WTC11 (cell line): ENCODE data around the gene EVX1. TPM values are rescaled to one million over a fixed set of nuclear protein-coding genes. Genes with fewer than 3 reads are reported as not detected.

Experiments
- ATAC-seq: fragments of 200-7000 bp; cut with Tn5 transposase; 2 replicates; pipeline ENCODE4 v1.10.0; 2021; ENCODE audit warnings: mild to moderate bottlenecking, moderate library complexity
- CTCF ChIA-PET: fragments of 300-600 bp; sonication (Branson Sonifier 250); formaldehyde crosslinking; loops from one replicate; lab custom pipeline; 2021; ENCODE audit warnings: antibody characterized with exemption; lab: Charles Lee
- POLR2A ChIA-PET: fragments of 350-600 bp; sonication (Branson Sonifier 250); formaldehyde crosslinking; loops from one replicate; lab custom pipeline; 2021; ENCODE audit warnings: antibody characterized with exemption; lab: Charles Lee
- DNase-seq: peaks from one replicate; pipeline ENCODE4 v3.0.0; 2021; ENCODE audit warnings: low spot score
- H3K27ac Mint-ChIP-seq: 2 replicates; pipeline ENCODE4 v1.8.0; 2021; ENCODE audit warnings: mixed read lengths
- H3K27me3 Mint-ChIP-seq: 2 replicates; pipeline ENCODE4 v1.8.0; 2021; ENCODE audit warnings: low read depth, mild to moderate bottlenecking, moderate library complexity, mixed read lengths
- H3K36me3 Mint-ChIP-seq: 2 replicates; pipeline ENCODE4 v1.8.0; 2021; ENCODE audit warnings: mixed read lengths
- H3K4me1 Mint-ChIP-seq: 2 replicates; pipeline ENCODE4 v1.8.0; 2022; ENCODE audit warnings: mixed read lengths
- H3K4me3 Mint-ChIP-seq: 2 replicates; pipeline ENCODE4 v1.8.0; 2021; ENCODE audit warnings: mild to moderate bottlenecking, moderate library complexity, mixed read lengths
- H3K9me3 Mint-ChIP-seq: 2 replicates; pipeline ENCODE4 v1.8.0; 2021; ENCODE audit warnings: mixed read lengths
- ATF1 ChIP-seq: sonication (generic); formaldehyde crosslinking; IDR thresholded peaks from 2 replicates; pipeline ENCODE4 v1.8.1; 2023; ENCODE audit warnings: mild to moderate bottlenecking, moderate library complexity, missing genetic modification reagents
- CBFB ChIP-seq: sonication (generic); formaldehyde crosslinking; IDR thresholded peaks from 2 replicates; pipeline ENCODE4 v1.8.1; 2022; ENCODE audit warnings: mild to moderate bottlenecking, low read depth, missing genetic modification reagents
- ETV6 ChIP-seq: sonication (generic); formaldehyde crosslinking; IDR thresholded peaks from 2 replicates; pipeline ENCODE4 v1.8.1; 2022; ENCODE audit warnings: mild to moderate bottlenecking, missing genetic modification reagents
- GTF2I ChIP-seq: fragments of 250-450 bp; sonication (Bioruptor Pico); conservative IDR thresholded peaks from 2 replicates; pipeline ENCODE4 v1.4.0; 2021; ENCODE audit warnings: mild to moderate bottlenecking
- HMGA2 ChIP-seq: fragments of 250-450 bp; sonication (Bioruptor Pico); IDR thresholded peaks from 2 replicates; pipeline ENCODE4 v1.4.0; 2021; ENCODE audit warnings: mild to moderate bottlenecking, moderate library complexity
- HMGXB4 ChIP-seq: sonication (generic); formaldehyde crosslinking; IDR thresholded peaks from 2 replicates; pipeline ENCODE4 v1.8.1; 2023; ENCODE audit warnings: mild to moderate bottlenecking, moderate library complexity, missing genetic modification reagents
- JUN ChIP-seq: sonication (generic); formaldehyde crosslinking; IDR thresholded peaks from 2 replicates; pipeline ENCODE4 v1.8.0; 2023; ENCODE audit warnings: mild to moderate bottlenecking, missing genetic modification reagents
- NFYB ChIP-seq: sonication (generic); formaldehyde crosslinking; conservative IDR thresholded peaks from 2 replicates; pipeline ENCODE4 v1.8.0; 2022; ENCODE audit warnings: low read depth, missing genetic modification reagents
- PREB ChIP-seq: sonication (generic); formaldehyde crosslinking; IDR thresholded peaks from 2 replicates; pipeline ENCODE4 v1.8.1; 2022; ENCODE audit warnings: mild to moderate bottlenecking, missing genetic modification reagents, moderate library complexity, borderline replicate concordance
- SP1 ChIP-seq: sonication (generic); formaldehyde crosslinking; conservative IDR thresholded peaks from 2 replicates; pipeline ENCODE4 v1.8.1; 2022; ENCODE audit warnings: missing genetic modification reagents
- ZNF416 ChIP-seq: fragments of 250-450 bp; sonication (Bioruptor Pico); IDR thresholded peaks from 2 replicates; pipeline ENCODE4 v1.9.0; 2021; ENCODE audit warnings: mild to moderate bottlenecking, inconsistent platforms
- ZNF532 ChIP-seq: fragments of 250-450 bp; sonication (Bioruptor Pico); IDR thresholded peaks from 2 replicates; pipeline ENCODE4 v1.9.0; 2021; ENCODE audit warnings: mild to moderate bottlenecking, borderline replicate concordance
- total RNA-seq: library from RNA; stranded (reverse); gene quantifications from 3 replicates; pipeline ENCODE4 v1.2.3, GENCODE V29; 2021
- TF ChIP-seq, protein P1 (sequence below): fragments of 200-600 bp; IDR thresholded peaks from 2 replicates; pipeline ENCODE4 v1.8.0; 2022; ENCODE audit warnings: antibody characterized with exemption
- TF ChIP-seq, protein P2 (sequence below): sonication (generic); formaldehyde crosslinking; IDR thresholded peaks from 2 replicates; pipeline ENCODE4 v1.8.1; 2022; ENCODE audit warnings: low read depth, missing genetic modification reagents, borderline replicate concordance
- TF ChIP-seq, protein P3 (sequence below): sonication (generic); formaldehyde crosslinking; IDR thresholded peaks from 2 replicates; pipeline ENCODE4 v1.8.1; 2022; ENCODE audit warnings: low read depth, mild to moderate bottlenecking, moderate library complexity, missing genetic modification reagents, borderline replicate concordance

Gene EVX1
- total RNA-seq, 1 experiment from 2014 or later, result not detected

DNA sequence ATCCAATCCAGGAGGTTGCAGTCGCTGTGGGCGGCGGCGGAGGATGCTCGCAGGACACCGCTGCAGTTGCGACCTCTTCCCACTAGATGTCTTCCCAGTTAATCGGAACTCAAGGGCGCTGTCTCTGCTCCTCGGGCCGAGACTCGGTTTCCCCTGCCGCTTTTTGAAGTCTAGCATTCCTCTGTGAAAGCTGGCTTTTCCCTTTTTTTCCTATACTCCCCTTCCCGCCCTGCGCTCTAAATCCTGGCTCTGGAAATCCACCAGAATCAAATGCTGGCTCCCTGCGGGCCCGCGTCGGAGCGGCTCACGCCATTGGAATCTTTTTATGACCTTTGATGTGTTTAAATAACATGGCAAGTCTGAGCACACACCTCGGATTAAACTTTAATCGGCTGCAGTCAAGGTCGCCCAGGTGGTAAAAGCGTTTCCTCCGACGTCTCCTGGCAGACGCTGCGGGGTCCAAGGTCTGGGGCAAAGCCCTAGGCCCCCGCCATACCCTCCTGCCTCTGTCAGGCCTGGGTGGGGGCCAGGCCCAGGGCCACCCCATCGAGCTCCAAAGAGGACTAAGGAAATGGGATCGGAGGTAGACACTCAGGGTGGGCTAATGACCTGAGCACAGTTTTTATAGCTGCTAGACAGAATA is 32.0 kb upstream of the EVX1 start:
- Mint-ChIP-seq H3K27me3 (peaks cover 100% of the 10 kb centered on the region), H3K9me3 (no peaks in the 10 kb centered on the region), H3K36me3 (no peaks in the 10 kb centered on the region), H3K4me1 (peaks cover 31% of the 10 kb centered on the region), H3K4me3 (no peak overlapping the region; the same call in 1 of the 2 replicates), H3K27ac (no peak overlapping the region)
- POLR2A ChIA-PET, result no interaction called here
- TF ChIP-seq, protein P1, sequence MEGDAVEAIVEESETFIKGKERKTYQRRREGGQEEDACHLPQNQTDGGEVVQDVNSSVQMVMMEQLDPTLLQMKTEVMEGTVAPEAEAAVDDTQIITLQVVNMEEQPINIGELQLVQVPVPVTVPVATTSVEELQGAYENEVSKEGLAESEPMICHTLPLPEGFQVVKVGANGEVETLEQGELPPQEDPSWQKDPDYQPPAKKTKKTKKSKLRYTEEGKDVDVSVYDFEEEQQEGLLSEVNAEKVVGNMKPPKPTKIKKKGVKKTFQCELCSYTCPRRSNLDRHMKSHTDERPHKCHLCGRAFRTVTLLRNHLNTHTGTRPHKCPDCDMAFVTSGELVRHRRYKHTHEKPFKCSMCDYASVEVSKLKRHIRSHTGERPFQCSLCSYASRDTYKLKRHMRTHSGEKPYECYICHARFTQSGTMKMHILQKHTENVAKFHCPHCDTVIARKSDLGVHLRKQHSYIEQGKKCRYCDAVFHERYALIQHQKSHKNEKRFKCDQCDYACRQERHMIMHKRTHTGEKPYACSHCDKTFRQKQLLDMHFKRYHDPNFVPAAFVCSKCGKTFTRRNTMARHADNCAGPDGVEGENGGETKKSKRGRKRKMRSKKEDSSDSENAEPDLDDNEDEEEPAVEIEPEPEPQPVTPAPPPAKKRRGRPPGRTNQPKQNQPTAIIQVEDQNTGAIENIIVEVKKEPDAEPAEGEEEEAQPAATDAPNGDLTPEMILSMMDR, result peak; percentile 68
- TF ChIP-seq, protein P2, sequence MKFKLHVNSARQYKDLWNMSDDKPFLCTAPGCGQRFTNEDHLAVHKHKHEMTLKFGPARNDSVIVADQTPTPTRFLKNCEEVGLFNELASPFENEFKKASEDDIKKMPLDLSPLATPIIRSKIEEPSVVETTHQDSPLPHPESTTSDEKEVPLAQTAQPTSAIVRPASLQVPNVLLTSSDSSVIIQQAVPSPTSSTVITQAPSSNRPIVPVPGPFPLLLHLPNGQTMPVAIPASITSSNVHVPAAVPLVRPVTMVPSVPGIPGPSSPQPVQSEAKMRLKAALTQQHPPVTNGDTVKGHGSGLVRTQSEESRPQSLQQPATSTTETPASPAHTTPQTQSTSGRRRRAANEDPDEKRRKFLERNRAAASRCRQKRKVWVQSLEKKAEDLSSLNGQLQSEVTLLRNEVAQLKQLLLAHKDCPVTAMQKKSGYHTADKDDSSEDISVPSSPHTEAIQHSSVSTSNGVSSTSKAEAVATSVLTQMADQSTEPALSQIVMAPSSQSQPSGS, result no peak
- TF ChIP-seq SP1 (CRISPR knock-in tag), result 0 out of 2 replicates have a peak, but pooled peaks have one; percentile 28
- DNase-seq, result peak; percentile 82
- CTCF ChIA-PET, result interaction anchor here (0.5 to 3.5 kb wide), 16 partner anchors 13 to 841 kb away, joined by 3 to 23 read pairs (median 6); no protein-coding TSS in a partner anchor
- ATAC-seq, result peak; percentile 71

GRCh38 chr7:27211084-27211446 is 31.5 kb upstream of the EVX1 start:
- POLR2A ChIA-PET, result no interaction called here
- CTCF ChIA-PET, result interaction anchor here (0.5 to 3.5 kb wide), 13 partner anchors 12 to 841 kb away, joined by 3 to 23 read pairs (median 6); no protein-coding TSS in a partner anchor
- no peak for ATAC-seq

More at GRCh38 chr7:27211084-27211446, 31.5 kb upstream of the EVX1 start:
- Mint-ChIP-seq H3K4me3 (no peak overlapping the region), H3K27ac (no peak overlapping the region), H3K36me3 (no peaks in the 10 kb centered on the region), H3K9me3 (no peaks in the 10 kb centered on the region), H3K27me3 (peaks cover 100% of the 10 kb centered on the region), H3K4me1 (peaks cover 30% of the 10 kb centered on the region)
- TF ChIP-seq HMGA2 (no peak), JUN (CRISPR knock-in tag) (no peak), ZNF532 (no peak), PREB (CRISPR knock-in tag) (no peak), SP1 (CRISPR knock-in tag) (no peak), GTF2I (CRISPR knock-in tag) (no peak), ATF1 (CRISPR knock-in tag) (no peak), NFYB (no peak), HMGXB4 (CRISPR knock-in tag) (no peak), ZNF416 (CRISPR knock-in tag) (no peak), ETV6 (CRISPR knock-in tag) (no peak), CBFB (no peak)
- TF ChIP-seq, protein P3, sequence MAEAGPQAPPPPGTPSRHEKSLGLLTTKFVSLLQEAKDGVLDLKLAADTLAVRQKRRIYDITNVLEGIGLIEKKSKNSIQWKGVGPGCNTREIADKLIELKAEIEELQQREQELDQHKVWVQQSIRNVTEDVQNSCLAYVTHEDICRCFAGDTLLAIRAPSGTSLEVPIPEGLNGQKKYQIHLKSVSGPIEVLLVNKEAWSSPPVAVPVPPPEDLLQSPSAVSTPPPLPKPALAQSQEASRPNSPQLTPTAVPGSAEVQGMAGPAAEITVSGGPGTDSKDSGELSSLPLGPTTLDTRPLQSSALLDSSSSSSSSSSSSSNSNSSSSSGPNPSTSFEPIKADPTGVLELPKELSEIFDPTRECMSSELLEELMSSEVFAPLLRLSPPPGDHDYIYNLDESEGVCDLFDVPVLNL (CRISPR knock-in tag), result no peak
- no peak for DNase-seq
